ENCODE measurements around the gene GRIA4.
"Not testable (repeated sequence)": the region's sequence is repeated elsewhere in the genome, so short reads cannot be mapped to it uniquely, and the experiment has no call there.

GRIA4 gene

GRCh38 chr11:105868762-105869285 lies 259.0 kb downstream of the GRIA4 start:
- no peak for DNase-seq

GRCh38 chr11:105870516-105871113 lies 260.7 kb downstream of the GRIA4 start:
- peak; percentile 9 for DNase-seq

GRCh38 chr11:105878510-105878909 lies 268.6 kb downstream of the GRIA4 start:
- DNase-seq = no peak

- not testable (repeated sequence) for DNase-seq
Observed at GRCh38 chr11:105878927-105879326, 269.1 kb downstream of the GRIA4 start.

DNA sequence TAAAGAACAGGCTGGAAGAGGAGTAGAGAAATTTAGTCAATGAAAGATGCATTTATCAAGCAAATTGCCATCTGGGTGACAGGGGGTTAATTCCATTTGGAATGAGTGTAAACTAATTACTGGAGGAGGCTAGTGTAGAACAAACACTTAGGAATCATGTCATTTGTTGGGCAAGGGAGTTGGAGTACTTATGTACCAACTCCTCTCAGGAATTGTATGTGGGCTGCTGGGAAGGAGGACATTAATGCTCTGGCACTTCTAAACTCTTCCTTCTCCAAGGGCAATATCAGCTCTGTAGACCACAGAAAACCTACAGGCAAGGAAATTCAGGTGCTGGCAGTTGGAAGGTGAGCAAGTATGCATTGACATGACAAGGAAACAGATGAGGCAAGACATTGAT lies 271.2 kb downstream of the GRIA4 start:
- no peak for DNase-seq

DNA sequence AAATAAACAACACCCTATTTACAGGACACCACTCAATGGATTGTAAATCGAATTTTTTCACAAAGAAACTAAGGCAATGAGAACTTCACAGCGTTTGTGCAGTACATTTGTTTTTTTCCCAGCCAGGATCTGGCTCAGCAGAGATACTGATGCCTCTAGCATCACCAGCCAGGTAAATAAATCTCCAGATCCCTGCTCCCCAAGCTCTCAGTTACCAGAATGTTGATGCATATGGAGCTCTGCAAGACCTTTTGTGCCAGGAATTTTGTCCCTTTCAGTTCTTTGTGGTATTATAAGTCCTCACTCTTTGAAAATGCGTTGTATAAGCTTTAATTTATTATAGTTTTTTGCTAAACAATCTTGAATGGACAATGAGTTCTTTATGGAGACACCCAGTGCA lies 274.6 kb downstream of the GRIA4 start:
- DNase-seq = no peak

- no peak for DNase-seq
Observed at GRCh38 chr11:105891685-105892084, 281.8 kb downstream of the GRIA4 start.

GRCh38 chr11:105897161-105897560 lies 287.3 kb downstream of the GRIA4 start:
- DNase-seq = no peak

- DNase-seq = no peak
Observed at GRCh38 chr11:105899772-105900171, 289.9 kb downstream of the GRIA4 start.

DNA sequence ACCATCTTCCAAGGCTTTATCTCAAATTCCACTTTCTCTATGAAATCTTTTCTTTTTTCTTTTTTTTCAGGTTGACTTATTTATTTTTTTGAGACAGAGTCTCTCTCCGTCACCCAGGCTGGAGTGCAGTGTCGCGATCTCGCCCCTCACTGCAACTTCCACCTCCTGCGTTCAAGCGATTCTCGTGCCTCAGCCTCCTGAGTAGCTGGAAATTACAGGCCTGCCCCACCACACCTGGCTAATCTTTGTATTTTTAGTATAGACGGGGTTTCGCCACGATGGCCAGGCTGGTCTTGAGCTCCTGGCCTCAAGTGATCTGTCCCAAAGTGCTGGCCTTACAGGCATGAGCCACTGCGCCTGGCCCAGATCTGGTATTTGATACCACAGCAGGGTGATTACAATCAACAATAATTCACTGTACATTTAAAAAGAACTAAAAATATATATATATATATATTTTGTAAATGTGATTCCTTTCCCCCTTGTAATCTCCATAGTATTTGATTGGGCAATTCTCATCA lies 290.7 kb downstream of the GRIA4 start:
- no peak for DNase-seq

DNA sequence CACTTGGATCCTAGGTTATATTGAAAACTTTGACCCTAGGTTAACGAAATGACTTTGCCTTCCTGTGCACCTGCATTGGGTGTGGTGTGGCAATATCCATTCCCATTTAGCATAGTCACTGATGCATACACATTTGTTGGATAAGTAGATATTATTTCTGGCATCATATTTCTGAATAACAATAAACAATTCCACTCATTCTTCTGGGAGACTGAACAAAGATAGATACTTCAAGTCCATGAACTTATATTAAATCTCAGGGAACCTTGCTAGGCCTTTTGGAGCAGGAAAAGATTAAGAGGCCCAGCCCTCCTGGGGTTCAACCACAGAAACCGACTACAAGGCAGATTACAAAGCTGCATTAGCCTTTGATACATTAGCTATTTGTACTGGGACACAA lies 293.2 kb downstream of the GRIA4 start:
- no peak for DNase-seq

DNA sequence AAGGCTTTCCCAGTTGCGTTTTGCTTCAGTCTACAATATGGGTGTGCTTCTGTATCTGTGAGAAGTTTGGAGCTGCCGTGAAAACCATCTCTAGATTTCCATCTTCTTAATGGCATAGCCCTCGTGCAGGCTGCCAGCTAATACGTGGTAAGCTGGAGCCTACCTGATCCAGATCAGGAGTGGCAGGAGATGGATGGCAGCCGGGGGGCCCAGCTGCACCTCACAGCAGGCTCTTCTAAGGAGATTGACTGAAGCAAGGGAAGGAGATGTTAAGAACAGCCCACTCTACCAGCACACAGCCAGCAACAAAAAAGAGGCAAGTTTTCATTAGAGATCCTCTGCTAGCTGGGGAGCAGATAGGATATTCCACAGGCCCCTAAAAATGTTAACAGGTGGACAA lies 296.6 kb downstream of the GRIA4 start:
- no peak for DNase-seq

DNA sequence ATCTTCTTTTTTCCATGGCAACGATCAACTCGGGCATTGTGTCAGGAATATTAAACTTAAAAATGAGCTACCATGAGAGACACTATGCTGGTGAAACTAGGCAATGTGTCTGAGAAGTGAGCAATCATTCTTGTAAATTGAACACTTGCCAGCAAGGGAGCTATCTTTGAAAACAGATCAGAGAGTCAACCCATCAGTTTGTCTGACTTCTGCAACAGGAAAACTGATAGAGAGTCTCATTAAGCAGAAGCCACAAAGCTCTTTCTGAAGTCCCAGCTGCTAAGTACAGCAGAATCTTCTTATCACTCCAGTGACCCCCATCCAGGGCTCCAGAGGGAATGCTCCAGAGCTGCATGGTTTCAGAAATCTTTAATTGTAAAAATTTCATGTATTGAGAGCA lies 297.4 kb downstream of the GRIA4 start:
- no peak for DNase-seq

DNA sequence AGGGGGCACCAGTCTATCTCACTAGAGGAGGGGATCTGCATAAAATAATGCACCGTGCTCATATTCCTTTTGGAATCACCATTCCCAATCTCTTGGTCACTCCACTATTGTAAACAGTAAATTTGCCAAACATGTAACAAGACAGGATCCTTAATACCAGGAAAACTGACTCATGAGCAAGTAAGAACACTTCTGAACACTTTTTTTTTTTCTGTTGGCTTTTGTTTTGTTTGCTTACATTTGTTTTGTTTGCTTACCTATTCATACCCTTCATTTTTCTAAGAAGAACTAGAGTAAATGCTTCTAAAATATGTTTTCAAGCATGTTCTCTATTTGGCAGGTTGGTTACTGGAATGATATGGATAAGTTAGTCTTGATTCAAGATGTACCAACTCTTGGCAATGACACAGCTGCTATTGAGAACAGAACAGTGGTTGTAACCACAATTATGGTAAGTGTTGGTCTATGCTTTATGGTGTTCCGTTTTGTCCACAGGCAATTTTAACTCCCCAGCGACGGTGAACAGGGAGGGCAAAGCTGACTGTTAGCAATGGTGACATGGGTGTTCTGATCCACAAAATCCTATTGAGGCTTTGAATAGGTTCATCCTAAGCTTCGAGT lies 300.3 kb downstream of the GRIA4 start:
- no peak for DNase-seq

GRCh38 chr11:105911454-105911853 lies 301.6 kb downstream of the GRIA4 start:
- no peak for DNase-seq

DNA sequence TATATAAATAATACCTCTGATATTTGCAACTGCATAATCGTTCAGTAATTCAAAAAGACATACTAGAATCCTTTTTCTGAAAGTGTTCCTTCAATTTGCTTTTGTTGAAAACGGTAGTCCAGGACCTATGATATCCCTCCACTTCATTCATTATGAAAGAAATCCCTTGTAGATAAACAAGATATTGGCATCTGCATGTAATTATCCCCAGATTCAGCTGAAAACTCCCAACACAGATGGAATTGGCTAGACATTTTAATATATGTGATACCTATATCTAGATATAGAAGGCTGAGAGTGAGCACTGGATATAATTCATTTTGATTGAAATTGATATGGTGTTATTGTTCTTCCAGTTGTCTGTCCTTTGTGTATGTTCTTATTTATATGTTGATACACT lies 302.8 kb downstream of the GRIA4 start:
- DNase-seq = no peak

GRCh38 chr11:105915021-105915420 lies 305.1 kb downstream of the GRIA4 start:
- no peak for DNase-seq

DNA sequence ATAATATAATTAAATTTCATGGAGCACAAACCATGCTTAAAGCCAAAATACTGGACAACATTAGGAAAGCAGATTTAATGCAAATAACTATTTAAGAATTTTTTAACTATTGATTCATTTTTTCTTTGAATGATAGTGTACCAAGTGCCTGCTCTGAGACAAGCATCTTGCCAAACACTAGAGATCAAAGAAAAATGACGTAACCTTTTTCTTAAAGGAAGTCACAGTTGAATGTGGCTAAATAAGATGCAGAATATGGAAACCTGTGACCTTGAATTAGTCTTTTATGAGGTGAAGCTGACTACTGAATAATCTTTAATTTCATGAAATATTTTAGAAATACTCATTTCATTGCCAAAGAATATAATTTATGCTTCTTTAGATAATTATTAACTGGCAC lies 308.2 kb downstream of the GRIA4 start:
- no peak for DNase-seq

- no peak for DNase-seq
Observed at GRCh38 chr11:105918600-105918999, 308.7 kb downstream of the GRIA4 start.

- no peak for DNase-seq
Observed at GRCh38 chr11:105923252-105923651, 313.4 kb downstream of the GRIA4 start.

DNA sequence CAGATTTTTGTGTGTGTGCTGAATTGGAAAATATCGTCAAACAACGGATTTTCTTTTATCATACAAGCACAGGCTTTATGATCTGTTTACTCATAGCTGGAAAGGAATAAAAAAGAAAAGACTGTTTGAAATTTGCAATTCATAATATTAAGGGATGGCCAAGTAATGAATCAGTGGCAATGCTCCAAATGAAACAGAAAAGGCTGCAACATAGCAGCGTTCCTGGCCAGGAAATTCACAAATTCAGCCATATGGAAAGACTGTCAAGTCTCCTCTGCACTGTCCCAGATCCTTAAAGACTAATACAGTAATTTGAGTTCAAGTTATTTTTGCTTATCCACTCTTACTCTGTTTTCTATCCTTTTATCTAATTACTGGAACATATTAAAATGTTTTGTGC lies 313.9 kb downstream of the GRIA4 start:
- DNase-seq = peak; percentile 47

- DNase-seq = peak; percentile 27
Observed at GRCh38 chr11:105929084-105929955, 319.4 kb downstream of the GRIA4 start.

- no peak for DNase-seq
Observed at GRCh38 chr11:105933695-105934094, 323.8 kb downstream of the GRIA4 start.

DNA sequence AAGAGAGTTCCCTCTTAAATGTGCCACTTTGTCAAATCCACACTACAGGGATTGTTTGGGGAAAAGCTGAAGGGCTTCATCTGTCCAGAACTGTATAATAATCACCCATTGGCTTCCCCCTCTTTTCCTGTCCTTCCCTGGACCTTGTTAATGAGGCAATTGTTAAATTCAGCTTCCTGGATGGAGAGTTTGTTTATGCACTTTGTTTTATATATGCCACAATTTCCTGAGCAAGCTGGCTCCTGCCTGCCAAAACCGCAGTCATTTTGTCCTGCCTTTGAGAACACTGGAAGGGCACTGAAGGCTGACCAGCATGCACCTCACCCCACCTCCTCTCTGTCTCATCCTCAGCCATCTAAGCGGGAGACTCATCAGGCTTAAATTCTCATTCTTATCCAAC lies 325.9 kb downstream of the GRIA4 start:
- DNase-seq = no peak

Measured in fibroblast of skin of right quadriceps (primary cell).